Hematopoietic multipotent progenitor cell treated with erythropoietin and hydrocortisone succinate and interleukin-3 and kit ligand, for 4 days (in vitro differentiated cells): ENCODE data around the gene ARMC3.
A peak's percentile ranks its signal among the peaks of the same experiment; 100 is the strongest.

Source experiments
- DNase-seq: peaks from one replicate; pipeline ENCODE4 v3.0.0-alpha.2; 2015

Gene ARMC3

DNA sequence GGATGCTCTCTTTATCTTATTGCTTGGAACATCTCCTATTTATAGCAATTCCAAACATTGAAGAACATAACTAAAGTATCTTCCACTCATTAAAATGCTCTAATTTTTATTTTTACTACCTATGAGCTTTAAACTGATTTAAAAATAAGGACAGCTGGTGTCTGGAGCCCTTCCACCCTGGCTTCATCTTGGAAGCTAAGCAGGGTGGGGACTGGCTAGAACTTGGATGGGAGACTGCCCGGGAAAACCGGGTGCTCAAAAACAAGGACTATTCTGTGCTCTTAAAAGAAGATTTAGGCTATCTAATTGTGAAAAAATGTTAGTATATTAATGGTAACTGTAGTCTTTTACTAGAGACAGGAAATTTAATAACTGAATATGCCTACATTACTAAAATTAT is 69.2 kb downstream of the ARMC3 start:
- DNase-seq, result no peak

DNA sequence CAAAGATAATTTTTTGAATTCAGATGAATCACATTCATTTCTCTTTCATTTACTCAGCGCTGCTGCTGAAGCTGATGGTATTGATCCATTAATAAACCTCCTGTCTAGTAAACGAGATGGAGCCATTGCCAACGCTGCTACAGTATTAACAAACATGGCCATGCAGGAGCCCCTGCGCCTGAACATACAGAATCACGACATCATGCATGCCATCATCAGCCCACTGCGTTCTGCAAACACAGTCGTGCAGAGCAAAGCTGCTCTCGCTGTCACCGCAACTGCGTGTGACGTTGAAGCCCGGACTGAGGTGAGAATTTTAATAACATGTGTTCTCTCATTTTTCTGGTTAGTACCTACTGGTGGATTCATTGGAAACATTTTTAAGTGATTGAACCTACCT is 70.2 kb downstream of the ARMC3 start:
- DNase-seq, result no peak

DNA sequence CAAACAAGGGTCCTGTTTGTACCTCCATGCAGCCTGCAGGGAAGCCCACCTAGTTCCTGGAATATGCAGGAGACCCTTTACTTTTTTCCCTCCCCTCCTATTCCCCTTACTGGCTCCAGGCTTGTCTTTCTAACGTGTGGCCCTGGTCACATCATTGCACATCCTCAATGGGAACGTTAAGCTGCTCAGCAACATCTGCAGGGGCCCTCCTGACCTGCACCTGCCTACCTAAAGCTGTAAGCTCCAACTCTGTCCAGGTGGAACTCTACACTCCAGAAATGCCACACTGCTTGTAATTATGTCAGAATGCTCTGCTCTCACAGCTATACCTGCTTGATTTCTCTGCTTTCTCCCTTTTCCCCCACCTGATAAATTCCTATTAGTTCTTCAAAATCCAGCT is 72.1 kb downstream of the ARMC3 start:
- DNase-seq, result no peak

DNA sequence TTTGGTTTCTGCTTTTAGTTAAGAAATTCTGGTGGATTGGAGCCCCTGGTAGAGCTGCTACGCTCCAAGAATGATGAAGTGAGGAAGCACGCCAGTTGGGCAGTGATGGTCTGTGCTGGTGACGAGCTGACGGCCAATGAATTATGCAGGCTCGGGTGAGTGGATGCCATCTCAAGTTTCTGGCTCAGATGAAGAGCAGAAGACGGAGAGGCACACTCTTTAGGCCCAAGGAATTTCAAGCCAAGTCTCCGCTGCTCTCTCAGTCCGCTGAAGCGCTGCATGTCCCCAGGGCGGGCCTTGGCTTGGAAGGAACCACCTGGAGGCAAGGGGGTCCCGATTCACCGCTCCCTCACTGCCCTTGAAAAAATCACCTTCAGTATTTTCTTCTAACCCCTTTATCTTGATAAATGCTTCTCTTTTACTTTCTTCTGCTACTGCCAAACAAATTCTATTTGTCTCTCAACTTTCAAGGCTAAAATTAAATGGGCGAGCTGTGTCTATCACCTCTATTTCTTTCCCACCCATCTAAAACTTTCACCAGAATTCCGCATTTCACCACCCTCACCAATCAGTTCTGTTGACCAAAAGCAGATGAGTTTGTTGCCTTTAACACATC is 74.2 kb downstream of the ARMC3 start:
- no peak for DNase-seq

DNA sequence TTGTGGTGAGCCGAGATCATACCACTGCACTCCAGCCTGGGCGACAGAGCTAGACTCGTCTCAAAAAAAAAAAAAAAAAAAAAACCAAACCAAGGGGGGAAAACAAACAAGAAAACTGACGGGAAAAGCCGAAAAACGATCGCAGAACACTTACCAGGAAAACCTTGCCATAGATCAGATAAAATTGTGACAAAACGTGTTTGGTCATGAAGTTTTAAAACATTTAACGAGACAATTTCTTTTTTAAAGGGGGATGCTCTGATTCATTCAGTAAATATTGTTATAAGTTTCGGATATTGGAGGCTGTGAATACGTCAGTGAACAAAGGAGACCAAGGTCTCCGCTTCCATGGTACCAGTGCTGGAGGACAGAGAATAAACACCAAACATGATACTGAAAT is 77.3 kb downstream of the ARMC3 start:
- DNase-seq, result no peak

DNA sequence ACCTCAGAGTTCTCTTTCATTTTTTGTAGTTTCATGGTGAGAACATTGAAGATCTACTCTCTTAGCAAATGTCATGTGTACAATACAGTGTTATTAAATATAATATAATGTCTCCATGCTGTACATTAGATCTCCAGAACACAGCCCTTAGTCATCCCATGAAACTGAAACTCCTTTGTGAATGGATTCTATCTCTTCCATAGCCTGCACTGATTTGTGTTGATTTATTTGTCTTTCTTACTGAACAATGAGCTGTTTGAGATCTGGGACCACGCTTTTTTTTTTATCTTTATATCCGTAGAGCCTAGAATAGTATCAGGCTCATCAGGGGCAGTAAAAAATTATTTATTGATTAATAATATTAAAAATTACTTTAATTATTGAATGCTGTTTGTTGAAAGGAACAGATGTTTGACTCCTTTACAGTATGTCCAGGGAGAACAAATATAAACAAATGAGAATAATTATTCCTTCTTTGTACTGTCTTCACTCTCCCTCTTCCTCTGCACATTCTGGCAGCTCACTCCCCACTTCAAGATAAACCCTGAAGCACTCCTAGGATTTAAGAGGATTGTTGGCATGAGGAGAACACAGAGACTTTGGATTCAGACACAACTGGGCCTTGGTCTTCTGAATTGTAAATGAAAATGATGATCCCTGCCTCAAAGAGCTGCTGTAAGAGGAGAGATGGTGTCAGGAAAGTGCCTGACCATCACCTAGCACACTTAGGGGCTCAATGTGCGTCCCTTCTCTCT is 85.9 kb downstream of the ARMC3 start:
- no peak for DNase-seq

DNA sequence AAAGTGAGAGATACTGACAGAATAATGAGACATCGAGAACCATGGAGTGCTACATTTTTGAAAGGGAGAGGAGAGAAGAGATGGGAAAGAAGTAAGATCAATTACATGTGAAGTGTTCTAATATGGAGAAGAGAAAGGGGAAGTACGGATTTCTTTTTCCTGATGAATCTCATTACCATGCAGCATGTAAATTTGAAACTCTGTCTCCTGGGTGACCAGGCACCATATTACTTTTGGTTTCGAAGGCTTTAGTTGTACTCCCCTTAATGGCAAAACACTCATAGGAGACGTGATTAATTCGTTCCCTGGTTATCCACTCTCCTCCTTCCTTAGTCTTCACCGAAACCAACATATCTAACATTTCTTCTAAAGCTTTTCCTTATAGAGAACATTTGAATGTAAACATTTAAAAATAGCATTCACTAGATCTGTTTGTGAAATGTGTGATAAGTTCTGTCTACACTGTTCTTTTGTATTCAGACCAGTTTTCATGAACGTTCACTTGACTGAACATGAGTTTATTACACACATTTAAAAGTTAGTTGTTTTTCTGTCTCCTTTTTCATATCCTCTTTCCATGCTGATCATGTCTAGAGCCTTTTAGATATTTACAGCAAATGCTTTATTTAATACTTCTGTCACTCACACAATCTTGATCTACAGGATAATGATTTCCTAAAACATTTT is 87.3 kb downstream of the ARMC3 start:
- DNase-seq, result no peak

DNA sequence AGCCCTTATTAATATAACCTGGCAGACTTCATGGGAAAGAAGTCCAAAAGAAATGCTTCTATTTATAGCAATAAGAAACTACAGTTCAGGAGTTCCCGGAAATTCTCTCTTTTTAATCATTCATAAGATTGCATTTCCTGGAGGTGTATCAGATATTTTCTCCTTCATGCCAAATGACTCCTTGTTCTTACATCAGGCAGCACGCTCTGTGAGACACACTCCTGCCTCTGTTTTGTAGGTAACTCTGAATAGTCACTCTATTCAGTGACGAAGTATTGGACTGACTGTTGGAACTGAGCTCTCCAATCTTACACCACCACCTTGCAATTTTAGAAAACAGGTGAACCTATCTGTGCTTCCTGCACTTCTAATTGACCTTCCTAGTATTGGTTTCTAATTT is 88.8 kb downstream of the ARMC3 start:
- no peak for DNase-seq

DNA sequence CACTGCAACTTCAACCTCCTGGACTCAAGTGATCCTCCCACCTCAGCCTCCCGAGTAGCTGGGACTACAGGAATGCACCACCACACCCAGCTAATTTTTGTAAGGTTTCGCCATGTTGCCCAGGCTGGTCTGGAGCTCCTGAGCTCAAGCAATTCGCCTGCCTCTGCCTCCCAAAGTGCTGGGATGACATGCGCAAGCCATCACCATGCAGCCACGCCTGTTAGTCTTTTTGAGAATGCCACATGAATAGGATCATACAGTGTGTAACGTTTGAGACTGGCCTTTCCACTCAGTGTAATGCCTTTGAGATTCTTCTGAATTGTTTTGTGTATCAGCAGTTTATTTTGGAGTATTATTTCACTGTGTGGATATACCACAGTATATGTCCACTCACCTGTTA is 91.8 kb downstream of the ARMC3 start:
- DNase-seq, result no peak

DNA sequence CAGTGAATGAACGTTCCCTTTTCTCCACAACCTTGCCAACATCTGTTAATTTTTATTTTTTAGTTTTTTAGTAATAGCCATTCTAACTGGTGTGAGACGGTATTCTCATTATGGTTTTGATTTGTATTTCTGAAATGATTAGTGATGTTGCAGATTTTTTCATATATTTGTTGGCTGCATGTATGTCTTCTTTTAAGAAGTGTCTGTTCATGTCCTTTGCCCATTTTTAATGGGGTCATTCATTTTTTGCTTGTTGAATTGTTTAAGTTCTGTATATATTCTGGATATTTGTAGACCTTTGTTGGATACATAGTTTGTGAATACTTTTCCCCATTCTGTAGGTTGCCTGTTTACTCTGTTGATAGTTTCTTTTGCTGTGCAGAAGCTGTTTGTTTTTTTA is 93.6 kb downstream of the ARMC3 start:
- DNase-seq, result no peak

DNA sequence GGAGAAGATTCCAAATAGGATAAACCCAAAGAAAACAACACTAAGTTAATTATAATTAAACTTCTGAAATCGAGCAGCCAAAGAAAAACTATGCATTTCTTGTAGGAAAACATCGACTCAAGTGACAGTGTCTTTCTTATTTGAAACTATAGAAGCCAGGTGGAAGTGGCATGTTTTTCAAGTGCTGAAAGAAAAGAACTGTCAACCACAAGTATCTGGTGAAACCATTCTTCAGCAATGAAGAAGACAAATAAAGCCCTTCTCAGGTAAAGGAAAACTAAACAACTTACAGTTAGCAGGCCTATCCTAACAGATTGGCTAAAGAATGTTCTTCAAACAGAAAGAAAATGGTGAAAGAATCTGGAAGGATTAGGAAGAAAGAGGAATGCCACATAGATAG is 96.1 kb downstream of the ARMC3 start:
- DNase-seq, result no peak

DNA sequence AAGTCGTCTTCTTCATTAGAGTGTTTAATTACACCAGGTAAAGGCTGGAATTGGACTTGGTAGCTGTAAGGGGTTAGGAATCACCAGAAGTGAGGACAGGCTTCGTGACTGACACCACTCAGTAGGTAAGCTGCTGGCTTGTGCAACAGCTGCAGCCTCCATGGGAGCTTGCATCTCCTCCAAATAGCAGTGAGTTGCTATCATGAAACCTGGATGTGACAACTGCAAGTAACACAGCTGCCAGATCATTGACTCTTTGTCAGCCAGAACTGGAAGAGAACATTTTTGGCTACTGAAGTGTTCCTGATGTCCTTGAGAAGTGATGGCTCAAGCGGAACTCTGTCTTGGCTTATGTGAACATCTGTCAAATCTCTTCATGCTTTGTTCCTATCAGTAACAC is 103.5 kb downstream of the ARMC3 start:
- no peak for DNase-seq

DNA sequence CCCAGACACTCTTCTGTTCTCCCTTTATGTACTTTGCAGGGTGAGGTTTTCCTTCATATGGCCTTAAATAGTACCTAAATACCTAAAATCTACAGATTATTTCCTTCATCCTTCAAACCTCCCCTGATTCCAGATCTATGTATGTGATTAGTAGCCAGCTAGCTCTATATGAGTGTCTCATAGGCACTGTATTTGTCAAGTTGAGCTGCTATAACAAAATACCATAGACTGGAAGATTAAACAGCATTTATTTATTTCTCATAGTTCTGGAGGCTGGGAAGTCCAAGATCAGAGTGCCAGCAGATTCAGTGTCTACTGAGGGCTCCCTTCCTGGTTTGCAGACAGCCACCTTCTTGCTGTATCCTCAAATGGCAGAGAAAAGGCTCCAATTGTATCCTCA is 106.9 kb downstream of the ARMC3 start:
- no peak for DNase-seq

DNA sequence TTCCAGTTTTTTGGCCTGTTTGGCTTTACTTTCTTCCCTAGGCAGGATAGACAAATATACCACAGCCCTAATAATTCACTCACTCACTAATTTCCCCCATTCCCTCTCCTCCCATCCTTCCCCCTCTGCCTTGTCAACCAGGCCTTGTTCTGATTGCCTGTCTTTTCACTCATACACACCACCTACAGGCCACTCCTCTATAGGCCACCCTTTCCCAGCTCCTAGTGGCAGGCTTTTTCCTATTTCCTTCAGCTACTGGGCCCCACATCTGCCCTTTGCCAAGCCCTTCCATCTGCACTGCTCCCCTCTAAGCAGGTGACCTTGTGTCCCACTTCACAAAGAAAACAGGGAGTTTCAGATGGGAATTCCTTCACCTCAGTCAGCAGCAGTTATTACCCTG is 107.7 kb downstream of the ARMC3 start:
- peak; percentile 9 for DNase-seq

DNA sequence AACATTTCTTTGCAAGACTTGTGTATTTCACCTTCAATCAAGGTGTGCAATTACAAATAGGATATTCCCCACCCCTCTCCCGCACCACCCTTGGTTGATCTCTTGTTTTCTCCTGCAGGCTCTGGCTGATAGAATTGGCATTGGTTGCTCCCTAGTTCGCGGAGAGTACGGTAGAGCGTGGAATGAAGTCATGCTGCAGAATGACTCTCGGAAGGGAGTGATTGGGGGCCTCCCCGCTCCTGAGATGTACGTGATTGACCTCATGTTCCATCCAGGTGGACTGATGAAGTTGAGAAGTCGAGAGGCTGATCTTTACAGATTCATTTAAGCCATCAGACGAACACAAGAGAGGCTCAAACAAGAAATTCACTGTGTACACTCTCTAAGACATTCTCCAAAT is 109.3 kb downstream of the ARMC3 start:
- DNase-seq, result no peak

DNA sequence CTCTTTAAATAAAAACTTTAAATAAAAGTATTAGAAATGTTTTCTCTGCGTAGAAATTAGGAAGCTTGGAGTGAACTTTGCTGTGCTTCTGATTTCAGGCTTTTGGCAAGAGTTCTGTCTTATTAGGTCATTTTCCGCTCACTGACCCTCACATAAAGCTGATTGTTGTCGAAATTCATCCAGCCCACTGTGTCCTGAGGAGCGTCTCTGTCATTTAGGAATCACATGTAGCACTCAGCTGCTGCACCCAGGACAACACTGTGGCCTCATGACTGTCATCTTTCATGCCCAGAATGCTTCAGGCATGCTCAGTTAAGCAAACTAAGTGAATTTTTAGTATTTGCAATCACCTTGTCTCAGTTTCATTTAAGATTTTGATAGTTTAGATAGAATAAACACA is 109.7 kb downstream of the ARMC3 start:
- no peak for DNase-seq

DNA sequence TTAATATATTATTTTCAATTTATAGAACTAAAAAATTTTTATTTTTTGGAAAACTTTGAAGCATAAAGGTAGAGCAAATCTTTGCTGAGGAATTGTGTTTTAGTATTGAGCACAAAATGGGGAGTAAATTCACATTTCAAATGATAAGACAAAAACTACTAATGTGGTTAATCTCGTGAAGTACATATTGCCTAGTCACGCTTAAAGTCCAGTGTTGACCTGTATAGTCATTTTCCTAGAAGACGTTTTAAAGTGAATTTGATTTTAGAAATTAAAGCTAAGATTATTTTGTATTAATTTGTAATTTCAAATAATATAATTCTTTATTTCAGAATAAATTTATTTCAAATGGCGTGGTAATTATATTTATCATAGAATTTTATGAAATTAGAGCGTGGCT is 110.3 kb downstream of the ARMC3 start:
- DNase-seq, result no peak

DNA sequence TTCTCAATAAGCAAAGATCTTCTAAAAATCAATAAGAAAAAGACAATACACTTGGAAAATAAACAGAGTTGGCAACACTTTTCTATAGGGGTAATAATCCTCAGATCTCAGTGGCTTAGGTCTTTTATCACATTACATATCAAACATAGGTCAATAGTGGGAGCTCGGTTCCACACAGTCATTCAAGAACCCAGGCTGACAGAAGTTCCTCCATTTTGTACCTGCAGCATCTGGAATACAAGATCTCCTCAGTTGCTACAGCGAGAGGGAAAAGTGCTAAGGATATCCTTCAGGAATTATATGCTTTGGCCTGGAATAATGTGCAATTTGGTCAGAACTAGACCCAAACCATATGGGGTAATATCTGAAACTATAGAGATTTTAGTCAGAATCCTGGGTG is 112.1 kb downstream of the ARMC3 start:
- no peak for DNase-seq

DNA sequence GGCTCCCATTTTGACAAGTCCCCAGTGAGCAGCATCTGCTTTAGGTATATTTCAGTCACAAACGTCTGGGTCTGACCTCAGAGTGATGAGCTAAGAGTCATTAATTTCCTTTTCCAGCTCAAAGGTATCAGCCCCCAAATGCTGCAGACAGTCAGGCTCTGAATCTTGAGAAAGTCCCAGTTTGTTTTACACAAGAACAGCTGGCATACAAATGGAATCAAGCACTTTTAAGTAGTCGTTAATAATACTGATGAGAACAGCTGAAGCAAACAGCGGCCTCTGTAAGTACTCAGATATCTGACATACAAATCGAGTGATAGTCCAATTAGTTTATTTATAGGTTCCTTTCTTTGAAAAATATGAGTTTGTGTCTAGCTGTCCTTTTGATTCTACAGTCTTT is 118.2 kb downstream of the ARMC3 start:
- DNase-seq, result no peak

DNA sequence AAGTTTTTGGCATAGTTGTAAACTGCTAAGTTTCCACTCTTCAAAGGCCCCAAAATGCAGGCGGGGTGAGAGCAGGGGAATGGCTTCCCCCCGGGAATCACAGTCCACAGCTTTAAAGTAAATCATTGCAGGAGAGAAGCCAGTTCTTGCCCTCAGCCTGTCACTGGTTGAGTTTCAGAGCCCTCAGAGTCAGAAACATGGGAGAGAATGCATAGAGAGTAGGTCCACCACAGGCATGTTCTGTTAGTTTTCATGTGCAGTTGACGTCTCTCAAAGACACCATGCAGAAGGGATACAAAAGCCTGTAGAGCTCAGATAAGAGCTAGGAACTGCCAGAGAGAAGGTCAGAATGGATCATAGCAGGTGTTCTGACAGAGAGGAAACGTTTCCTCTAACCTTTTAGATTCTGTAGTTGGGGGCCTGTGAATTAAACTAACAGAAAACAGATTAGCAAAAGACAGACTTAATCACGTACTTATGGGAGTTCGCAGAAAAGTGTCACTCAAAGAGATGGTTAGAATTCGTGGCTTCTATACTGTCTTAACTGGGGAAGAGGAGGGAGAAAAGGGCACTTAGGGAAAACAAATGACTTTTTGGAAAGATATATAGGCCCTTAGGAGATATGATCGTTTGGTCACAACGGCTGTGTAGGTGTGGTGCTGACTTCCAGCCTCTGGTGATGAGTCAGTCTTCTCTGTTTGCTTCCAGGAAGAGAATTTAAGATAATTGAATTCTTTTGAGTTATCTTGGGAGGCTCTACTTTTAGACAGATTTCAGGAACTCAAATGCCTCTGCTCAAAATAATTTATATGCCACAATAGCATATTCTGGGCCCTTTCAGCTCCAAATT is 119.6 kb downstream of the ARMC3 start:
- DNase-seq, result peak; percentile 25

DNA sequence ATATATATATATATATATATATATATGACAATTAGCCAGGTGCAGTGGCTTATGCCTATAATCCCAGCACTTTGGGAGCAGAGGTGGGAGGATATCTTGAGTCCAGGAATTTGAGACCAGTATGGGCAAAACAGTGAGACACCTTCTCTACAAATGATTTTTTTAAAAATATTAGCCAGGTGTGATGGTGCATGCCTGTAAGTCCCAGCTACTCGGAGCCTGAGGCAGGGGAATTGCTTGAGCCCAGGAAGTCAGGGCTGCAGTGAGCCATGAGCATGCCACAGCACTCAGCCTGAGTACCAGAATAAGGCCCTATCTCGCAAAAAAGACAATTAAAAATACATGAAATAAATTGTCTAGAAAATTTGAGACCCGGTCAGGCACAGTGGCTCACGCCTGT is 120.3 kb downstream of the ARMC3 start:
- DNase-seq, result no peak

DNA sequence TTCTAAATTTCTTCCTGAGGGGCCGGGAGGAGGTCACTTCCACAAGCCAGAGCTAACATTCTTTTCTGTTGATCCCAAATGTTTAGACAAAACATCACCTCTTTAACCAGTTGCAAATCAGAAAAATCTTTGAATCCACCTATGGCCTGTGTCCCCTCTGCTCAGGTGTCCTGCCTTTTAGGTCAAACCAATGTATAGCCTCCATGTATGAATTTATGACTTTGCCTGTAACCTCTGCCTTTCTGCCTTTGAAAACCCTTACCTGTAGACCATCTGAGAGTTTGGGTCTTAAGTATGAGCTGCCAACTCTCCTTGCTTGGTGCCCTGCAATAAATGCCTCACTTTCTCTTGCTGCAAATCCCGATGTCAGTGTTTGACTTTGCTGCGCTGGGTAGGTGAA is 123.4 kb downstream of the ARMC3 start:
- DNase-seq, result no peak

DNA sequence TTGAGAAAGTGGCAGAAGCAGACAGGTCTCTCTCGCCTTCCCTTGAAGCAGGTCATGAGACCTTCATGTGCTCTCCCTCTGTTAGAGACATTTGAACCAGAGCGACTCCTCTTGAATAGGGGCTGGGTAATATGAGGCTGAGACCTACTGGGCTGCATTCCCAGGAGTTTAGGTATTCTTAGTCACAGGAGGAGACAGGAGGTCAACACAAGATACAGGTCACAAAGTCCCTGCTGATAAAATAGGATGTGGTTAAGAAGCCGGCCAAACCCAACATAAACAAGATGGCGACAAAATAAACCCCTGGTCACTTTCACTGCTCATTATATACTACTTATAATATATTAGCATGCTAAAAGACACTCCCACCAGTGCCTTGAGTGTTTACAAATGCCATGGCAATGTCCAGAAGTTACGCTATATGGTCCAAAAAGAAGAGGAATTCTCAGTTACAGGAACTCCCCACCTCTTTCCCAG is 124.0 kb downstream of the ARMC3 start:
- DNase-seq, result no peak
